NB4 (cell line): ENCODE measurements around the gene COL4A1.

ENCODE experiments used
- CTCF ChIP-seq: IDR thresholded peaks from one replicate; pipeline ENCODE4 v1.5.1; 2012; ENCODE audit warnings: low read depth, low read length
- MAX ChIP-seq: IDR thresholded peaks from 2 replicates; pipeline ENCODE4 v1.6.1; 2011; ENCODE audit warnings: low read depth, low read length
- MYC ChIP-seq: IDR thresholded peaks from 2 replicates; pipeline ENCODE4 v1.6.1; 2011; ENCODE audit warnings: low read depth, low read length
- POLR2A ChIP-seq: IDR thresholded peaks from 2 replicates; pipeline ENCODE4 v1.6.1; 2011; ENCODE audit warnings: mild to moderate bottlenecking; ENCODE audit not compliant: insufficient read length; ENCODE audit errors: extremely low read depth

GRCh38 chr13:110339975-110340550 lies 33.1 kb upstream of the COL4A1 start:
- no peak for TF ChIP-seq POLR2A
- TF ChIP-seq CTCF = no peak
- no peak for TF ChIP-seq MYC
- no peak for TF ChIP-seq MAX
